ENCODE results near the gene ORC6.

GRCh38 chr16:46686815-46687473, 2.5 kb upstream of the ORC6 start:
- TF ChIP-seq CTCF (IDR thresholded peaks at IDR 0.05) (no peak), EZH2 (IDR thresholded peaks at IDR 0.05; ENCODE audit: borderline replicate concordance, insufficient read depth, low read depth, low read length, poor library complexity, severe bottlenecking) (no peak)

Measured in B cell (primary cell).